Progenitor cell of endocrine pancreas (in vitro differentiated cells): ENCODE results near the gene TMEM209. TPM values are rescaled to one million over a fixed set of nuclear protein-coding genes. Genes with fewer than 3 reads are reported as not detected.

Source experiments
- DNase-seq: peaks from one replicate; pipeline ENCODE4 v3.0.0; 2021; ENCODE audit warnings: low spot score; ENCODE audit not compliant: unreplicated experiment
- H3K27ac Mint-ChIP-seq: 2 replicates; pipeline ENCODE4 v1.8.0; 2021; ENCODE audit warnings: mild to moderate bottlenecking, moderate library complexity, mixed read lengths
- H3K27me3 Mint-ChIP-seq: 2 replicates; pipeline ENCODE4 v1.8.0; 2021; ENCODE audit warnings: mixed read lengths
- H3K36me3 Mint-ChIP-seq: 2 replicates; pipeline ENCODE4 v1.8.0; 2022; ENCODE audit warnings: mixed read lengths; ENCODE audit not compliant: insufficient read depth
- H3K4me1 Mint-ChIP-seq: 2 replicates; pipeline ENCODE4 v1.8.0; 2021; ENCODE audit warnings: low read depth, mixed read lengths
- H3K4me3 Mint-ChIP-seq: 2 replicates; pipeline ENCODE4 v1.8.0; 2021; ENCODE audit warnings: low read depth, mild to moderate bottlenecking, moderate library complexity, mixed read lengths
- H3K9me3 Mint-ChIP-seq: 2 replicates; pipeline ENCODE4 v1.8.0; 2021; ENCODE audit warnings: low read depth, mixed read lengths
- total RNA-seq: library from RNA; stranded (reverse); gene quantifications from 2 replicates; pipeline ENCODE4 v1.2.1, GENCODE V29; 2021
- TF ChIP-seq, protein P1 (sequence below): fragments of 200-600 bp; sonication (generic); IDR thresholded peaks from one replicate; pipeline ENCODE4 v1.5.0; 2021; ENCODE audit warnings: antibody characterized with exemption, mild to moderate bottlenecking; ENCODE audit not compliant: unreplicated experiment

TMEM209 gene
- total RNA-seq, 1 donor from 2014 or later, result 29.2 TPM

DNA sequence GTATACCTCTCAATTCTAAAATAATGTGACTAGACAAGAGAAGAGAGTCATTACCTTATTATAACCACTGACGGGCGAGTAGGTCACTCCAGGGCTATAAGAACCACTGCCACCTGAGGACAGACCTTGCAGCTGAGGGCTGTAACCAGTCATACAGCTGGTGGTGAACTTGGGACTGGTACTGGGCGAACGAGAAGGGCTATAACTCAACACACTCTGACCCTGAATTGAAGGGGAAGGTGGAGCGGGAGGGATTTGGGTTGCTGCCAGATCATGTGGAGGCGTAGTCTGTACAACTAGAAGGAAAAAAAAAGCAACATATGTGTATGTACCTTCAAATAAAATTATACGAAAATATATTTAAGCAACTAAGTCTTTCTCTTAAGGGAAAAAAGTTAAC, 3.4 kb downstream of the TMEM209 start:
- peaks cover 17% of the 10 kb centered on the region for H3K36me3 Mint-ChIP-seq
- TF ChIP-seq, protein P1, sequence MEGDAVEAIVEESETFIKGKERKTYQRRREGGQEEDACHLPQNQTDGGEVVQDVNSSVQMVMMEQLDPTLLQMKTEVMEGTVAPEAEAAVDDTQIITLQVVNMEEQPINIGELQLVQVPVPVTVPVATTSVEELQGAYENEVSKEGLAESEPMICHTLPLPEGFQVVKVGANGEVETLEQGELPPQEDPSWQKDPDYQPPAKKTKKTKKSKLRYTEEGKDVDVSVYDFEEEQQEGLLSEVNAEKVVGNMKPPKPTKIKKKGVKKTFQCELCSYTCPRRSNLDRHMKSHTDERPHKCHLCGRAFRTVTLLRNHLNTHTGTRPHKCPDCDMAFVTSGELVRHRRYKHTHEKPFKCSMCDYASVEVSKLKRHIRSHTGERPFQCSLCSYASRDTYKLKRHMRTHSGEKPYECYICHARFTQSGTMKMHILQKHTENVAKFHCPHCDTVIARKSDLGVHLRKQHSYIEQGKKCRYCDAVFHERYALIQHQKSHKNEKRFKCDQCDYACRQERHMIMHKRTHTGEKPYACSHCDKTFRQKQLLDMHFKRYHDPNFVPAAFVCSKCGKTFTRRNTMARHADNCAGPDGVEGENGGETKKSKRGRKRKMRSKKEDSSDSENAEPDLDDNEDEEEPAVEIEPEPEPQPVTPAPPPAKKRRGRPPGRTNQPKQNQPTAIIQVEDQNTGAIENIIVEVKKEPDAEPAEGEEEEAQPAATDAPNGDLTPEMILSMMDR, result no peak
- H3K4me3 Mint-ChIP-seq, result no peak overlapping the region
- peaks cover 4% of the 10 kb centered on the region for H3K4me1 Mint-ChIP-seq
- H3K9me3 Mint-ChIP-seq, result no peaks in the 10 kb centered on the region
- no peaks in the 10 kb centered on the region for H3K27me3 Mint-ChIP-seq
- no peak overlapping the region for H3K27ac Mint-ChIP-seq
- DNase-seq, result no peak

- DNase-seq, result no peak
- H3K9me3 Mint-ChIP-seq, result no peaks in the 10 kb centered on the region
- TF ChIP-seq, protein P1, result no peak
- H3K27me3 Mint-ChIP-seq, result no peaks in the 10 kb centered on the region
- no peaks in the 10 kb centered on the region for H3K4me1 Mint-ChIP-seq
- peaks cover 30% of the 10 kb centered on the region for H3K36me3 Mint-ChIP-seq
- H3K27ac Mint-ChIP-seq, result no peak overlapping the region
- H3K4me3 Mint-ChIP-seq, result no peak overlapping the region
Observed at GRCh38 chr7:130197094-130197493, 8.1 kb downstream of the TMEM209 start.

DNA sequence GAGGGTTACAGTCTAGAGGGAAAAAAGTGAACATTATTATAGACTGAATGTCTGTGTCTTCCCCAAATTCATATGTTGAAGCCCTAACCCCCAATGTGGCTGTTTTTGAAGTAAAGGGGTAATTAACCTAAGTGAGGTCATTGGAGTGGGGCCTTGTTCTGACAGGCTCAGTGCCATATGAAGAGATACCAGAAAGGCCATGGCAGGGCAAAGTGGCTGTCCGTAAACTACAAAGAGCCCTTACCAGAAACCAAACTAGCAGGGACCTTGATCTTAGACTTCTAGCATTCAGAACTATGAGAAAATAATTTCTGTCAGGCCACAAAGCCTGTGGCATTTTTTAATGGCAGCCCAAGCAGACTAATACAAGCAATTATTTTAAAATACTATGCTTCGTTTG, 8.7 kb downstream of the TMEM209 start:
- H3K4me3 Mint-ChIP-seq, result no peak overlapping the region
- H3K9me3 Mint-ChIP-seq, result no peaks in the 10 kb centered on the region
- DNase-seq, result no peak
- H3K36me3 Mint-ChIP-seq, result peaks cover 26% of the 10 kb centered on the region
- TF ChIP-seq, protein P1, result no peak
- no peaks in the 10 kb centered on the region for H3K27me3 Mint-ChIP-seq
- H3K27ac Mint-ChIP-seq, result no peak overlapping the region
- no peaks in the 10 kb centered on the region for H3K4me1 Mint-ChIP-seq

- no peaks in the 10 kb centered on the region for H3K27me3 Mint-ChIP-seq
- H3K36me3 Mint-ChIP-seq, result peaks cover 26% of the 10 kb centered on the region
- DNase-seq, result no peak
- H3K27ac Mint-ChIP-seq, result no peak overlapping the region
- H3K4me3 Mint-ChIP-seq, result no peak overlapping the region
- no peaks in the 10 kb centered on the region for H3K4me1 Mint-ChIP-seq
- TF ChIP-seq, protein P1, result no peak
- H3K9me3 Mint-ChIP-seq, result no peaks in the 10 kb centered on the region
Observed at GRCh38 chr7:130195396-130195795, 9.8 kb downstream of the TMEM209 start.

GRCh38 chr7:130191791-130192190, 13.4 kb downstream of the TMEM209 start:
- Mint-ChIP-seq H3K27ac (no peak overlapping the region), H3K9me3 (no peaks in the 10 kb centered on the region), H3K4me1 (peaks cover 9% of the 10 kb centered on the region), H3K27me3 (no peaks in the 10 kb centered on the region), H3K4me3 (no peak overlapping the region), H3K36me3 (peaks cover 28% of the 10 kb centered on the region)
- DNase-seq, result no peak
- TF ChIP-seq, protein P1, result no peak
